AG08396 (cell line): ENCODE data around the gene ARHGEF11.
A peak's percentile ranks its signal among the peaks of the same experiment; 100 is the strongest.

Experiments
- DNase-seq: peaks from one replicate; pipeline ENCODE4 v3.0.0; 2012; ENCODE audit warnings: low spot score, mixed read lengths

Gene ARHGEF11

GRCh38 chr1:156894711-156895454 is 150.7 kb downstream of the ARHGEF11 start:
- no peak for DNase-seq

- DNase-seq: no peak
These were observed 151.5 kb downstream of the ARHGEF11 start for GRCh38 chr1:156894001-156894400.

DNA sequence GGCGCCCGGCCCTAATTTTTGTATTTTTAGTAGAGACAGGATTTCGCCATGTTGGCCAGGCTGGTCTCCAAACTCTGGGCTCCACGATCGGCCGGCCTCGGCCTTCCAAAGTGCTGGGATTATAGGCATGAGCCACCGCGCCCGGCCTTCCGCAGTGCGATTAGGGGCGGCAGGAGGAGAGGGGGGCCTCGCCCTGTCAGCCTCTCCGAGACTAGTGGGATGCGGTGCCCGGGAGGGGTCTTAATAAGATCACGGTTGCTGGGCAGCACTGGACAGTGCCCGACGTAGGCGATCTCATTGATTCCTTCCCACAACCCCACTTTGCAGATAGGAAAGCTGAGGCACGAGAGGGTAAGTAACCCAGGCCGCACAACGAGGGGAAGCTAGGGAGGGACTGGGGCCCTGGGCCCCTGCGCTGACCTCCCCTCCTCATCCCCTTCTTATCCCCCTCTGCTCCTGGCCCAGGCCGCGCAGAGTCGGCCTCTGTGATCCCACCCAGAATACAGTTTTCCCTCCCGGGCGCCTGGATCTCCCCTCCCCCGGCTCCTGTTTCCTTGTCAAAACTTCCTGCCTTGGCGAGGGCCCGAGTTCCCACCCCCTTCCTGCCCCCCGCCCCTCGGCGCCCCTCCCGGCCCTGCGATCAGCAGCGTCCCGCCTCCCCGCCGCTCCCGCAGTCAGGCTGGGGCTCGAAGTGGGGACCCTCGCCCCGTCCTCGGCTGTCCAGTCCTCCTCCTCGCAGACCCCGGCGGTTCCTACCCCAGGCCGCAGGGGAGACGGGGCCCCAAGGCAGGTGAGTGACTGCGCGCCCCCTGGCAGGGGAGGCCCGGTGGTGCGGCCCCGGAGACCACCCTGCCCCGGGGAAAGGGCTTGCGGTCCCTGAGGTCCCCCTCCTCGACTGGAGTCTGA is 152.2 kb downstream of the ARHGEF11 start, which contains the start of gene PEAR1:
TSS of gene PEAR1 (plus strand) at position 671 of the 906 bp plus-strand sequence. CDS start 10,209 bp downstream, outside the sequence.
- no peak for DNase-seq

GRCh38 chr1:156892190-156893047 is 153.1 kb downstream of the ARHGEF11 start:
- DNase-seq: peak; percentile 93

DNA sequence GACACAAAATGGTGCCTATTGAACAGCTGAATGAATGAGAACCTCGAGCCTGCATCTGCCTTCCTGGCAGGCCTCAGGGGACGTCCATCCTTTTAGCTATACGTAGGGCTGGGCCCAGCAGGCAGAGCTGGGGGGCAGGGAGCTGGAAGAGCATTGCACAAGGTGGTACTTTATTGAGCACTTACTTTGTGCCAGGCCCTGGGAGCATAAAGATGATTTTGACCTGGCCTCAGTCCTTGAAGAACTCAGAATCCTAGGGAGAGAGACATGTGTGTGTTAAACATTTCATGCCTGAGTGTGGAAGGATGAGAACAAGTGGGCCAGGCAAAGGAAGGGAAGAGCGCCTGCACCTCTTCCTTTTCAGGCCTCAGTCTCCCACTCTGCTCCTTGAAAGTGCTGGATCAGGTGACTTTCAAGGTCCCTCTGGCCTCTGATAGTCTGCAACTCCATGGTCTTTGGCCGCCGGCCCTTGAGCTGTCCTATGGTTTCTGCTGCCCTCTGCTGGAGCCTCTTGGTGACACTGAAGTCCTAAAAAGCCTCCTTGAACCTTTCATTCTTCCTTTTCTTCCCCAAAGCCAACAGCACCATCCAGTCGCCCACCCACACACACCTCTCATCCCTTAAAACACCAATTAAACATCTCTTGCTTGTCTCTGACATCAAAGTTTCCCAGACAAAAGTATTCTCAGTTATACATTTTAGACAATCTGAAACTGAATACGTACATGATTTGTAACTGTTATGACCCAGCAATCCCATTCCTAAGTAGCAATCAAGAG is 155.6 kb downstream of the ARHGEF11 start:
- DNase-seq: peak; percentile 83

- no peak for DNase-seq
These were observed 157.8 kb downstream of the ARHGEF11 start for GRCh38 chr1:156887734-156888133.

GRCh38 chr1:156887317-156887716 is 158.2 kb downstream of the ARHGEF11 start:
- no peak for DNase-seq

GRCh38 chr1:156886583-156887281 is 158.8 kb downstream of the ARHGEF11 start:
- no peak for DNase-seq

- no peak for DNase-seq
These were observed 159.6 kb downstream of the ARHGEF11 start for GRCh38 chr1:156885880-156886355.

DNA sequence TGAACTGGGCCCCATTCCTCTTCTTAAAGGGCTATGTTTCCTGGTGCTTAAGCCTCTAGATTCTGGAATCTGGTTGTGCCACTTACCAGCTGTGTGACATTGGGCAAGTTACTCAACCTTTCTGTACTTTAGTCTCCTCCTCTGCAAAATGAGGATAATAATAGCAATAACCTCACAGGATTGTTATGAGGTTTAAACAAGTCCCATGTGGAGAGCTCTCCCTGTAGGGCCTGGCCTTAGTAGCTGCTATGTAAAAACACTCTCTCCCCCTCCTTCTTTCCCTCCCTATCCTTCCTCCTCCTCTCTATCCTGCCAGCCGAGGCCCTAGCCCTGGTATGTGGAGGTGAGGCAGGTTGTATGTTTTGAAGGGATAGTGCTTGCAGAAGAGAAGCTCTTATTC is 160.2 kb downstream of the ARHGEF11 start:
- DNase-seq: no peak
